GM12874 (cell line): ENCODE measurements around the gene NF2.

ENCODE experiments used
- TF ChIP-seq, protein P1 (sequence below): IDR thresholded peaks from 2 replicates; pipeline ENCODE4 v1.5.1; 2011; ENCODE audit warnings: low read depth, mild to moderate bottlenecking, control low read depth, low read length, moderate library complexity; ENCODE audit not compliant: insufficient read depth

The NF2 gene

DNA sequence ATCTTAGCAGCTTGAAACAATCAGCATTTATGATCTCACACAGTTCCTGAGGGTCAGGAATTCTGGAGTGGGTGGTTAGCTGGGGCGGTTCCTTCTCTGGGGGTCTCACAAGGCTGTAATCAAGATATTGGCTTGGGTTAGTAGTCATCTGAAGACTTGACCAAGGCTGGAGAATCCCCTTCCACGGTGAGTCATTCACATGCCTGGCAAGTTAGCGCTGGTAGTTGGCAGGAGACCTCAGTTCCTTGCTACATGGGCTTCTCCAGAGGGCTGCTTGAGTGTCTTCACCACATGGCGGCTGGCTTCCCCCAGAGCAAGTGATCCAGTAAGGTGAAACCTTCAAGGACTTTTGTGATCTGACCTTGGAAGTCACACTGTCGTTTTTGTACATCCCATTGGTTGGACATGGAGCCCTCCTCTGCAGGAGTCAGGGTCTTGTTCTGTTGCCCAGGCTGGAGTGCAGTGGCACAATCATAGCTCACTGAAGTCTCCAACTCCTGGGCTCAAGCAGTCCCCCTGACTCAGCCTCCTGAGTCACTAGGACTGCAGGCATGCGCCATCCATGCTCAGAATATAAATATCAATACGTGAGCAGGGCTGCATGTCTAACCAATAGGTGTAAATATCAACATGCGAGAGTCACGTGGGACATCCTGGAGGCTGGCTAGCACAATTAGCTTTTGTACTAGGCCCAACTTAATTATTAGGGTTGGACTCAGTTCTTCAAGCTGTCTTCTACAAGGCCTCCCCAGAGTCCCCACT, 15.3 kb upstream of the NF2 start:
- TF ChIP-seq, protein P1, sequence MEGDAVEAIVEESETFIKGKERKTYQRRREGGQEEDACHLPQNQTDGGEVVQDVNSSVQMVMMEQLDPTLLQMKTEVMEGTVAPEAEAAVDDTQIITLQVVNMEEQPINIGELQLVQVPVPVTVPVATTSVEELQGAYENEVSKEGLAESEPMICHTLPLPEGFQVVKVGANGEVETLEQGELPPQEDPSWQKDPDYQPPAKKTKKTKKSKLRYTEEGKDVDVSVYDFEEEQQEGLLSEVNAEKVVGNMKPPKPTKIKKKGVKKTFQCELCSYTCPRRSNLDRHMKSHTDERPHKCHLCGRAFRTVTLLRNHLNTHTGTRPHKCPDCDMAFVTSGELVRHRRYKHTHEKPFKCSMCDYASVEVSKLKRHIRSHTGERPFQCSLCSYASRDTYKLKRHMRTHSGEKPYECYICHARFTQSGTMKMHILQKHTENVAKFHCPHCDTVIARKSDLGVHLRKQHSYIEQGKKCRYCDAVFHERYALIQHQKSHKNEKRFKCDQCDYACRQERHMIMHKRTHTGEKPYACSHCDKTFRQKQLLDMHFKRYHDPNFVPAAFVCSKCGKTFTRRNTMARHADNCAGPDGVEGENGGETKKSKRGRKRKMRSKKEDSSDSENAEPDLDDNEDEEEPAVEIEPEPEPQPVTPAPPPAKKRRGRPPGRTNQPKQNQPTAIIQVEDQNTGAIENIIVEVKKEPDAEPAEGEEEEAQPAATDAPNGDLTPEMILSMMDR = no peak

DNA sequence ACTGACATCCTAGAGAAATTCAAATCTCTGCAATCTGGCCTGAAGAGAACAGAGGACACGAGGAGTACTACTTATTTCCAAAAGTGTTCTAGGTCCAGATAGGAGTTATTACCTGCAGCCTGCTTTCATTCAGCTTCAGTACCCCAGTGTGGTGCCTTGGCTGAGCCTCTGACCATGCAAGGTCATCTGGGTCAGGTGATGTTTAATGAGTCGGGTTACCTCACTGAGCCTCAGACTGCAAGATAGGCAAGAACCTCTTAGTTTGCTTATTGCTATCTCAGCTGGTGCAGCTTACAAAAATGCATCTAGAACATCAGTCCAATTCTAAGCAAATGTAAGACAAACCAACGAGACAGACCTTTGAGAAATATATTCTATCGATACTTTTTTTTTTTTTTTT, 9.5 kb upstream of the NF2 start:
- TF ChIP-seq, protein P1 = no peak

DNA sequence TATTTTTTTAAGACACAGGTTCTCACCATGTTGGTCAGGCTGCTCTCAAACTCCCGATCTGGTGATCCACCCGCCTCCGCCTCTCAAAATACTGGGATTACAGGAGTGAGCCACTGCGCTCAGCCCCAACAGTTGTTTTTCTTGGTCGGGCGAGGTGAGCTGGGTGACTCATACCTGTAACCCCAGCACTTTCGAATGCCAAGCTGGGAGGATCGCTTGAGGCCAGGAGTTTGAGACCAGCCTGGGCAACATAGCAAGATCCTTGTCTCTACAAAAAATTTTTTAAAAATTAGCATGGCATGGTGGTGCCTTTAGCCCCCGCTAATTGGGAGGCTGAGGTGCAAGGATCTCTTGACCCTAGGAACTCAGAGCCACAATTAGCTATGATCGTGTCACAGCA, 7.0 kb upstream of the NF2 start:
- TF ChIP-seq, protein P1 = no peak

DNA sequence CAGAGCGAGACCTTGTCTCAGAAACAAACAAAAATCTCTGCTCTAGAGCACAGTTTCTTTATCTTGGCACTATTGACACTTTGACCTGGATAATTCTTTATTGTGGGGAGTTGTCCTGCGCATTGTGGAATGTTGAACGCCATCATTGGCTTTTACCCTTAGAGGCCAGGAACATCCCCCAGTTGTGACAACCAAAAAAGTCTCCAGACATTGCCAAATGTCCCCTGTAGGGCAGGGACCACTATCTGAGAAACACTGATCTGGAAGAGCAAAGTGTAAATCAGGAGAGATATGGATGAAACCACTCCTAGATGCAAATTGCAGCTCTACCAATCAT, 4.8 kb upstream of the NF2 start:
- TF ChIP-seq, protein P1 = no peak

DNA sequence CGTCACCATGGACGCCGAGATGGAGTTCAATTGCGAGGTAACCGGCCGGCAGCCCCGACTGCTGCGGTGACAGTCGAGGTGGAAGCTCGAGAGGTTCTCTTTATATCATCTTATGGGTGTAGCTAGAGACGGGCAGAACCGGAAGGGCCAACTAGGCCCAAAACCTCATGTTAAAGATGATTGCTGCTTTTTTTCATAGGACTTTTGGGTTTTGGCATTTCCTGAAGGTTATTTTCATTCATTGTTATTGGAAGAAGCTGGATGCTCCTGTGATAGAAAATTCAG, 585 bp downstream of the NF2 start:
- TF ChIP-seq, protein P1 = no peak

DNA sequence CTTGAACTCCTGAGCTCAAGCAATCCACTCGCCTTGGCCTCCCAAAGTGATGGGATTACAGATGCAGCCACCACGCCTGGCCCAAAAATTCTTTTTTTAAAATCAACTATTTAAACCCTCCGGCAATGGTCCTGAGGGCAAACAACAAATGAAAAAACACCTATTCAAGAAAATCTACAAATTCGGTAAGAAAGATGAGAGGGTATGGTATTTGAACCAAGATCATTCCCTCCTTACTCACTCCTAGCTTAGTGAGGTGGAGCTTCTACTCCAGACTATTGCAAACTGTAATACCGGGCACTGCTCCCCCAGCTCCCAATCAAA, 2.1 kb downstream of the NF2 start:
- TF ChIP-seq, protein P1 = no peak

DNA sequence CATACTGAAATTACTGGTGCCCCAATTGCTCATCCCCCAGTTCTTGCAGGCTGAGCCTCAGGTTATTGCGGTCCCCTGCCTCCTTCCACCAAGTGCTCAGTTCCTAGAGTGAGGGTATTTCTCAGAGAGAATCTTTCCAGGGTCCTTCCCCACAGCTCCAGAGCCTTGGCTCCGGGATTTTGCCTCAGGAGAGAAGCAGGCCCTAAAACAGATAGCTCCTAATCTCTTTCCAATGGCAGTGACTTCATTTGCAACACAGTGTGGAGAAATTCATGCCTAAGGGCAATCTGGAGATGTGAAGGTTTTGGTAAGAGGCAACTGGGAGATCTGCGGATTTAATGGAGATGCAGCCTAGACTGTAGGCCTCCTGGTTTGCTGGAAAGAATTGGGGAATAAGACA, 2.9 kb downstream of the NF2 start:
- TF ChIP-seq, protein P1 = no peak

DNA sequence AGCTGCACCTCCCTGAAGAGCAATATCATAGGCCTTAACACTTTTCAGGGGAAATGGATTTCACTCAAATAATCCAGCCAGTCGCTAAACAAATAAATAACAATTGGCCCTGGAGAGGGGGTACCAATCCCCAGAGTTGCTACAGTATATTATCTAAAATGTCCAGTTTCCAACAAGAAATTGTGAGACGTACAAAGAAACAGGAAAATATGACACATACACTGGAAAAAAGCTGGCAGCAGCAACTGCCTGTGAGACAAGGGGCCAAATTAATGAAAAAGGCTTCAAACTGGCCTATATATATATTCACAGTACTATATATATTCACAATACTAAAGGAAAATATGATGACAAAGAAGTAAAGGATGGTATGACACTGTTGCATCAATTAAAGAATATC, 4.0 kb downstream of the NF2 start:
- TF ChIP-seq, protein P1 = no peak
